ENCODE results near the gene PKNOX2.
"Not testable (repeated sequence)": the region's sequence is repeated elsewhere in the genome, so short reads cannot be mapped to it uniquely, and the experiment has no call there.

Gene PKNOX2

DNA sequence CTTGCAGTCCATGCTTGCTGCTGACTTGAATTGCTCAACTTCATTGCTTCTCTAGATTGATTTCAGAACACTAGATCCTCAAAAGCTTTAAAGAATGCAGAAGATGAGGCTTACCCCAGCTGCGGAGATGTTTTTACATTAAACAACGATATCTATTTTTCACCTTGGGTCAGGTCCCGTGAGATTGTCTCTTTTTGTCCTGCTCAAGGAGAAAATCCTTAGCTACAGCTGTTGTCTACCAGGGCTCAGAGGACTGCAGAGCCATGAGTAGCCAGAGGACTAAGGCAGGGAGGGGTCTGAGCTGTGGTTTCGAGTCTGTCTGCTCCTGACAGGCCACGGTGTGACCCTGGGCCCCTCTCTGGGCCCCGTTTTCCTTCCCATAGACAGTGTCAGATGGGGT, 51.4 kb downstream of the PKNOX2 start:
- Mint-ChIP-seq H3K4me3 (no peak overlapping the region), H3K36me3 (no peaks in the 10 kb centered on the region), H3K9me3 (no peaks in the 10 kb centered on the region), H3K4me1 (no peaks in the 10 kb centered on the region), H3K27me3 (peaks cover 15% of the 10 kb centered on the region), H3K27ac (no peak overlapping the region)
- DNase-seq (ENCODE audit: low spot score in 2 of 2) (no peak), ATAC-seq (ENCODE audit: low read depth) (no peak)

GRCh38 chr11:125218336-125218735, 53.8 kb downstream of the PKNOX2 start:
- no peak for DNase-seq (ENCODE audit: low spot score in 2 of 2)
- Mint-ChIP-seq H3K27me3 (peaks cover 16% of the 10 kb centered on the region), H3K27ac (no peak overlapping the region), H3K4me1 (peaks cover 2% of the 10 kb centered on the region), H3K36me3 (no peaks in the 10 kb centered on the region), H3K4me3 (no peak overlapping the region), H3K9me3 (no peaks in the 10 kb centered on the region)
- no peak for ATAC-seq (ENCODE audit: low read depth)

- DNase-seq (ENCODE audit: low spot score in 2 of 2) (no peak), ATAC-seq (ENCODE audit: low read depth) (no peak)
- H3K36me3 Mint-ChIP-seq = no peaks in the 10 kb centered on the region
- H3K27ac Mint-ChIP-seq = no peak overlapping the region
- H3K27me3 Mint-ChIP-seq = peaks cover 14% of the 10 kb centered on the region
- no peak overlapping the region for H3K4me3 Mint-ChIP-seq
- H3K9me3 Mint-ChIP-seq = no peaks in the 10 kb centered on the region
- H3K4me1 Mint-ChIP-seq = peaks cover 2% of the 10 kb centered on the region
These were observed 56.9 kb downstream of the PKNOX2 start for GRCh38 chr11:125221461-125221860.

DNA sequence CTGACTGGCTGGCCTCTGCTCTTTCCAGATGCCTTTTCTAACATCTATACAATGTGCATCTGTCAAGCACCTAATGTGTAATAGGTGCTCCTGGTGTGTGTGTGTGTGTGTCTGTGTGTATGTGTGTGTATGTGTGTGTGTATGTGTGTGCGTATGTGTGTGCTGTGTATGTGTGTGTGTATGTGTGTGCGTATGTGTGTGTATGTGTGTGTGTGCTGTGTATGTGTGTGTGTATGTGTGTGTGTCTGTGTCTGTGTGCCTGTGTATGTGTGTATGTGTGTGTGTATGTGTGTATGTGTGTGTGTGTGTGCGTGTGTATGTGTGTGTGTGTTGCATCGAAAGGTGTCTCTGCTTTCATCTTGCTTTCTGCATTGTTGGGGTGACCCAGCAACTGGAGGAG, 57.9 kb downstream of the PKNOX2 start:
- Mint-ChIP-seq H3K36me3 (no peaks in the 10 kb centered on the region), H3K27ac (no peak overlapping the region), H3K9me3 (no peaks in the 10 kb centered on the region), H3K4me3 (no peak overlapping the region), H3K4me1 (peaks cover 2% of the 10 kb centered on the region), H3K27me3 (peaks cover 14% of the 10 kb centered on the region)
- DNase-seq (ENCODE audit: low spot score in 2 of 2) (no peak), ATAC-seq (ENCODE audit: low read depth) (no peak)

DNA sequence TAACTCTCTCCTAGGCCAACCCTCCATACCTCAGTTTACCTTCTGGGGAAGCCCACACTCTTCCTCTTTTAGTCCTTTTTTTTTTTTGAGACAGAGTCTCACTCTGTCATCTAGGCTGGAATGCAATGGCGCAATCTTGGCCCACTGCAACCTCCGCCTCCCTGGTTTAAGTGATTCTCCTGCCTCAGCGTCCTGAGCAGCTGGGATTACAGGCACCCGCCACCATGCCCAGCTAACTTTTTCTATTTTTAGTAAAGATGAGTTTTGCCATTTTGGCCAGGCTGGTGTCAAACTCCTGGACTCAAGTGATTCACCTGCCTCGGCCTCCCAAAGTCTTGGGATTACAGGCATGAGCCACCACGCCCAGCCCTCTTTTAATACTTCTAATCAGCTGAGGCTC, 58.6 kb downstream of the PKNOX2 start:
- not testable (repeated sequence) for H3K4me1 Mint-ChIP-seq, H3K36me3 Mint-ChIP-seq
- H3K27me3 Mint-ChIP-seq = peaks cover 13% of the 10 kb centered on the region

GRCh38 chr11:125223901-125224361, 59.4 kb downstream of the PKNOX2 start:
- no peaks in the 10 kb centered on the region for H3K36me3 Mint-ChIP-seq
- no peak overlapping the region for H3K27ac Mint-ChIP-seq
- peaks cover 11% of the 10 kb centered on the region for H3K27me3 Mint-ChIP-seq
- no peak overlapping the region for H3K4me3 Mint-ChIP-seq
- DNase-seq (ENCODE audit: low spot score in 2 of 2) = no peak
- no peak for ATAC-seq (ENCODE audit: low read depth)
- H3K9me3 Mint-ChIP-seq = no peaks in the 10 kb centered on the region
- peaks cover 2% of the 10 kb centered on the region for H3K4me1 Mint-ChIP-seq

More for the DNA sequence above, 58.6 kb downstream of the PKNOX2 start:
- not testable (repeated sequence) for H3K4me3 Mint-ChIP-seq; DNase-seq (ENCODE audit: low spot score in 2 of 2); ATAC-seq (ENCODE audit: low read depth); H3K9me3 Mint-ChIP-seq; H3K27ac Mint-ChIP-seq

DNA sequence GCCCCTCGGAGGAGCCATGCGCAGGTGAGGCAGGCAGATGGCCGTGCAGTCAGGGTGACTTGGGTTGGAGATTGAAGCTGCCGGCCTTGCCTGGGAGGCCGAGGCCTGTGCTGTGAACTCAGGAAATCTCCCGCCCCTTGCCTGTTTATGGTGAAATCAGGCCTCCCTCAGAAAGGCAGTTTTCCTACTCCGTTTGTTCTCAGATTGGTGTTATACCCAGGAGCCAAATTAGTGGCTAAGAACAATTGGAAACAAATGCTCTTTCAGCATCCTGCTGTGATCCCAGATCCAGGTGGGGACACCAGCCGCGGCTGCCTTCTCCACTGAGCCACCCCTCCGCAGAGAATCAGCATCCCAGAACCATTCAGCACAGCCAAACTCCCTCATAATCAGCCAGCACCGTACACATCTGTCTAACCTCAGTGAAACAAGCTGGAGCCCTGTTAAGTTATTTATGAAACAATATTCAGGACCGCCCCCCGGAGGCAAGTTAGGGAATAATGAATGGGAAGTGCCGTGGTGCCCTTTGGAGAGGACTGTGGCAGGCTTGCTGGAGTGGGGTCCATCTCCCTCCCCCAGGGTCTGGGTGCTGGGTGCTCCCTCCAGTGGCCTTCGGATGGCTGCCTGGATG, 60.0 kb downstream of the PKNOX2 start:
- DNase-seq (ENCODE audit: low spot score in 2 of 2) (no peak), ATAC-seq (ENCODE audit: low read depth) (no peak)
- H3K9me3 Mint-ChIP-seq = no peaks in the 10 kb centered on the region
- H3K4me1 Mint-ChIP-seq = peaks cover 2% of the 10 kb centered on the region
- peaks cover 11% of the 10 kb centered on the region for H3K27me3 Mint-ChIP-seq
- no peaks in the 10 kb centered on the region for H3K36me3 Mint-ChIP-seq
- no peak overlapping the region for H3K4me3 Mint-ChIP-seq
- no peak overlapping the region for H3K27ac Mint-ChIP-seq

- Mint-ChIP-seq H3K9me3 (no peaks in the 10 kb centered on the region), H3K27me3 (peaks cover 12% of the 10 kb centered on the region), H3K4me1 (peaks cover 2% of the 10 kb centered on the region), H3K4me3 (no peak overlapping the region), H3K36me3 (no peaks in the 10 kb centered on the region), H3K27ac (no peak overlapping the region)
- ATAC-seq (ENCODE audit: low read depth) = no peak
- DNase-seq (ENCODE audit: low spot score in 2 of 2) = no peak
These were observed 60.9 kb downstream of the PKNOX2 start for GRCh38 chr11:125225401-125225800.

- Mint-ChIP-seq H3K9me3 (no peaks in the 10 kb centered on the region), H3K36me3 (no peaks in the 10 kb centered on the region), H3K27ac (no peak overlapping the region), H3K27me3 (peaks cover 12% of the 10 kb centered on the region), H3K4me3 (no peak overlapping the region), H3K4me1 (peaks cover 2% of the 10 kb centered on the region)
- DNase-seq (ENCODE audit: low spot score in 2 of 2) (no peak), ATAC-seq (ENCODE audit: low read depth) (no peak)
These were observed 61.5 kb downstream of the PKNOX2 start for GRCh38 chr11:125226031-125226430.

DNA sequence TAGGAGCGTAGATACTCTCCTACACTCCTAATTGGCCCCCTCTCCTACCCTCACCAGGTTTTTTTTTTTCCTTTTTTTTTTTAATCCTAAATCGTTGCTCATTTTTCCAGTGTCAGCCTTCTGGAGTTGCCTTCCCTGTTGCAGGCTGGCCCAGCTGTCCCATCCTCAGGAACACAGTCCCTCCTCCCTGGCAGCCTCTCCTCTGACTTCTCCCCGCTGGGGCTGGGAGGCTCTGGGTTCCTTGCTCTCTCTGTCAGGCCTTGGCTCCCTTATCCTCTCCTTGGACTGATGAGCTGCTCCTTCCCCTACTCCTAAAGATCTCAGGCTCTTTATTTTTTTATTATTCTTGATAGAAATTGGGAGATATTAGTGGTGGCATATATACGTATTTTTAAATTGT, 62.2 kb downstream of the PKNOX2 start:
- Mint-ChIP-seq H3K27me3 (peaks cover 12% of the 10 kb centered on the region), H3K36me3 (no peaks in the 10 kb centered on the region), H3K4me3 (no peak overlapping the region), H3K27ac (no peak overlapping the region), H3K4me1 (peaks cover 2% of the 10 kb centered on the region), H3K9me3 (no peaks in the 10 kb centered on the region)
- DNase-seq (ENCODE audit: low spot score in 2 of 2) (no peak), ATAC-seq (ENCODE audit: low read depth) (no peak)

DNA sequence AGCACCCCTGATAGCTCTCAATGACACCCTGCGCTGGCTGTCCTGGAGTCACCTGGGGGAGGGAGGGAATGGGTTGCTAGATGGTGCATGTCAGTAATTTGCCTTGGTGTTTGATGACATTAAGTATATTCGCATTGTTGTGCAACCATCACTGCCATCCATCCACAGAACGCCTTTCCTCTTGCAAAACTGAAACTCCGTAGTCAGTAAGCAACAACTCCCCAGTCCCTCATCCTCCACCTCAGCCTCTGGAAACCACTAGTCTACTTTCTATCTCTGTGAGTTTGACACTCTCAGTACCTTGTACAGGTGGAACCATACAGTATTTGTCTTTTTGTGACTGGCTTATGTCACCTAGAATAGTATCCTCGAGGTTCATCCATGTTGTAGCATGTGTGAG, 62.6 kb downstream of the PKNOX2 start:
- H3K4me1 Mint-ChIP-seq = peaks cover 2% of the 10 kb centered on the region
- DNase-seq (ENCODE audit: low spot score in 2 of 2) = no peak
- H3K36me3 Mint-ChIP-seq = no peaks in the 10 kb centered on the region
- ATAC-seq (ENCODE audit: low read depth) = no peak
- no peak overlapping the region for H3K27ac Mint-ChIP-seq
- peaks cover 12% of the 10 kb centered on the region for H3K27me3 Mint-ChIP-seq
- no peaks in the 10 kb centered on the region for H3K9me3 Mint-ChIP-seq
- no peak overlapping the region for H3K4me3 Mint-ChIP-seq

- ATAC-seq (ENCODE audit: low read depth) = no peak
- H3K36me3 Mint-ChIP-seq = no peaks in the 10 kb centered on the region
- DNase-seq (ENCODE audit: low spot score in 2 of 2) = no peak
- peaks cover 11% of the 10 kb centered on the region for H3K27me3 Mint-ChIP-seq
- no peak overlapping the region for H3K4me3 Mint-ChIP-seq
- H3K4me1 Mint-ChIP-seq = no peaks in the 10 kb centered on the region
- H3K27ac Mint-ChIP-seq = no peak overlapping the region
- H3K9me3 Mint-ChIP-seq = no peaks in the 10 kb centered on the region
These were observed 63.9 kb downstream of the PKNOX2 start for GRCh38 chr11:125228445-125228844.

GRCh38 chr11:125228993-125229392, 64.4 kb downstream of the PKNOX2 start:
- Mint-ChIP-seq H3K27me3 (peaks cover 14% of the 10 kb centered on the region), H3K36me3 (no peaks in the 10 kb centered on the region), H3K4me3 (no peak overlapping the region), H3K4me1 (no peaks in the 10 kb centered on the region), H3K27ac (no peak overlapping the region), H3K9me3 (no peaks in the 10 kb centered on the region)
- DNase-seq (ENCODE audit: low spot score in 2 of 2) = no peak
- no peak for ATAC-seq (ENCODE audit: low read depth)

GRCh38 chr11:125229916-125230315, 65.4 kb downstream of the PKNOX2 start:
- no peaks in the 10 kb centered on the region for H3K36me3 Mint-ChIP-seq
- no peak overlapping the region for H3K4me3 Mint-ChIP-seq
- H3K27me3 Mint-ChIP-seq = peaks cover 16% of the 10 kb centered on the region
- no peaks in the 10 kb centered on the region for H3K4me1 Mint-ChIP-seq
- H3K27ac Mint-ChIP-seq = no peak overlapping the region
- no peak for DNase-seq (ENCODE audit: low spot score in 2 of 2)
- ATAC-seq (ENCODE audit: low read depth) = no peak
- H3K9me3 Mint-ChIP-seq = no peaks in the 10 kb centered on the region

GRCh38 chr11:125233116-125233515, 68.6 kb downstream of the PKNOX2 start:
- Mint-ChIP-seq H3K9me3 (peaks cover 4% of the 10 kb centered on the region), H3K4me3 (no peak overlapping the region), H3K4me1 (no peaks in the 10 kb centered on the region), H3K27ac (no peak overlapping the region), H3K36me3 (no peaks in the 10 kb centered on the region), H3K27me3 (peaks cover 14% of the 10 kb centered on the region)
- DNase-seq (ENCODE audit: low spot score in 2 of 2) = no peak
- no peak for ATAC-seq (ENCODE audit: low read depth)
